HCT116 (cell line): ENCODE data around the gene PCGF2. TPM values are rescaled to one million over a fixed set of nuclear protein-coding genes. Genes with fewer than 3 reads are reported as not detected.

Experiments used
- ATAC-seq: fragments of 200-7000 bp; cut with Tn5 transposase; 2 replicates; pipeline ENCODE4 v1.9.1; 2020; ENCODE audit warnings: mild to moderate bottlenecking, moderate library complexity
- BruUV-seq: library from RNA; stranded (reverse); fragments of 400-500 nt; replicated peaks from 2 replicates; lab custom pipeline; 2021; lab: Mats Ljungman, UMichigan
- CTCF ChIA-PET: fragments of 300-600 bp; sonication (Branson Sonifier 250); formaldehyde crosslinking; loops from one replicate; lab custom pipeline; 2021; ENCODE audit warnings: antibody characterized with exemption; lab: Charles Lee
- POLR2A ChIA-PET: fragments of 300-600, 350-600 bp; sonication (Branson Sonifier 250); formaldehyde crosslinking; loops from one replicate; lab custom pipeline; 2021; ENCODE audit warnings: antibody characterized with exemption; lab: Charles Lee
- RAD21 ChIA-PET, 2 experiments: fragments of 300-600 bp; sonication (Branson Sonifier 250); formaldehyde crosslinking; loops; one replicate each; lab custom pipeline; 2023; ENCODE audit warnings: low total read pairs in 2 of 2; ENCODE audit not compliant: uncharacterized antibody in 2 of 2, unreplicated experiment in 2 of 2, low non-redundant PET in 1 of 2; lab: Charles Lee
- DNase-seq: peaks from one replicate; pipeline ENCODE4 v3.0.0-alpha.2; 2010; ENCODE audit warnings: low read depth, low spot score
- H2AFZ ChIP-seq: fragments of 200-600 bp; shearing (Covaris generic), sonication (generic); 2 replicates; pipeline ENCODE4 v1.6.1; 2017; ENCODE audit warnings: low read depth, mixed run types, mixed read lengths, antibody characterized with exemption, low read length; ENCODE audit not compliant: poor library complexity, severe bottlenecking
- H3K27ac ChIP-seq: 2 replicates; pipeline ENCODE4 v1.5.1; 2012; ENCODE audit warnings: low read depth, low read length
- H3K27me3 ChIP-seq: fragments of 200-600 bp; sonication (generic); 2 replicates; pipeline ENCODE4 v1.6.1; 2016; ENCODE audit warnings: mixed run types, low read length, mixed read lengths; ENCODE audit not compliant: insufficient read depth
- H3K36me3 ChIP-seq, 2 experiments: fragments of 200-500 bp in 1 of 2; fragments of 200-600 bp in 1 of 2; sonication (Bioruptor generic) in 1 of 2; sonication (generic) in 1 of 2; 2 replicates each; pipeline versions ENCODE4 v1.5.1 to v1.6.1; 2014 to 2016; ENCODE audit warnings: low read length in 2 of 2, inconsistent platforms in 1 of 2, mixed read lengths in 1 of 2, mixed run types in 1 of 2; ENCODE audit not compliant: insufficient read depth in 2 of 2, control insufficient read depth in 1 of 2
- H3K4me1 ChIP-seq, 2 experiments: fragments of 200-600 bp in 1 of 2; sonication (generic) in 1 of 2; 2 replicates each; pipeline versions ENCODE4 v1.5.1 to v1.6.1; 2012 to 2017; ENCODE audit warnings: low read length in 2 of 2, inconsistent platforms in 1 of 2, mild to moderate bottlenecking in 1 of 2, mixed read lengths in 1 of 2, mixed run types in 1 of 2, moderate library complexity in 1 of 2; ENCODE audit not compliant: insufficient read depth in 2 of 2, control insufficient read depth in 1 of 2
- H3K4me2 ChIP-seq: fragments of 200-600 bp; sonication (generic); 2 replicates; pipeline ENCODE4 v1.6.1; 2017; ENCODE audit warnings: mixed run types, low read length, mixed read lengths
- H3K4me3 ChIP-seq, 2 experiments: fragments of 200-600 bp in 1 of 2; sonication (generic) in 1 of 2; replicated peaks in 1 of 2; 2 replicates each; pipeline ENCODE4 v1.5.1; 2011 to 2016; ENCODE audit warnings: low read length in 2 of 2, control low read depth in 1 of 2, low read depth in 1 of 2, mild to moderate bottlenecking in 1 of 2, mixed read lengths in 1 of 2, mixed run types in 1 of 2
- H3K79me2 ChIP-seq: fragments of 200-600 bp; sonication (generic); 2 replicates; pipeline ENCODE4 v1.6.1; 2017; ENCODE audit warnings: mild to moderate bottlenecking, mixed run types, low read length, moderate library complexity, mixed read lengths; ENCODE audit not compliant: insufficient read depth
- H3K9ac ChIP-seq: fragments of 200-600 bp; sonication (generic); 2 replicates; pipeline ENCODE4 v1.6.1; 2016; ENCODE audit warnings: low read length, mixed read lengths
- H3K9me2 ChIP-seq: fragments of 200-600 bp; sonication (generic), shearing (Covaris generic); 2 replicates; pipeline ENCODE4 v1.6.1; 2017; ENCODE audit warnings: mixed run types, mild to moderate bottlenecking, moderate library complexity; ENCODE audit not compliant: insufficient read depth
- H3K9me3 ChIP-seq, 2 experiments: fragments of 200-500 bp in 1 of 2; fragments of 200-600 bp in 1 of 2; sonication (Bioruptor generic) in 1 of 2; sonication (generic) in 1 of 2; 2 replicates each; pipeline ENCODE4 v1.6.1; 2014 to 2017; ENCODE audit warnings: low read length in 2 of 2, mixed read lengths in 2 of 2, inconsistent platforms in 1 of 2, low read depth in 1 of 2, mild to moderate bottlenecking in 1 of 2, mixed run types in 1 of 2, moderate library complexity in 1 of 2; ENCODE audit not compliant: control insufficient read depth in 1 of 2, insufficient read depth in 1 of 2
- H4K20me1 ChIP-seq: fragments of 200-600 bp; sonication (generic), shearing (Covaris generic); 2 replicates; pipeline ENCODE4 v1.6.1; 2017; ENCODE audit warnings: mixed run types, mild to moderate bottlenecking, moderate library complexity; ENCODE audit not compliant: insufficient read depth
- CBX3 ChIP-seq: IDR thresholded peaks from 2 replicates; pipeline ENCODE4 v1.6.1; 2012; ENCODE audit warnings: low read depth
- CEBPB ChIP-seq: IDR thresholded peaks from 2 replicates; pipeline ENCODE4 v1.6.1; 2012; ENCODE audit warnings: low read depth
- EGR1 ChIP-seq: IDR thresholded peaks from 2 replicates; pipeline ENCODE4 v1.6.1; 2012; ENCODE audit warnings: low read depth
- EZH2 ChIP-seq: fragments of 200-600 bp; sonication (generic); IDR thresholded peaks from 2 replicates; pipeline ENCODE4 v1.6.1; 2017; ENCODE audit warnings: antibody characterized with exemption, mixed run types
- EZH2phosphoT487 ChIP-seq: fragments of 200-600 bp; IDR thresholded peaks from 2 replicates; pipeline ENCODE4 v1.6.1; 2018; ENCODE audit warnings: antibody characterized with exemption, borderline replicate concordance
- FOSL1 ChIP-seq: IDR thresholded peaks from 2 replicates; pipeline ENCODE4 v1.6.1; 2012; ENCODE audit warnings: low read depth
- JUND ChIP-seq: IDR thresholded peaks from 2 replicates; pipeline ENCODE4 v1.6.1; 2012
- POLR2A ChIP-seq: IDR thresholded peaks from 2 replicates; pipeline ENCODE4 v1.7.0; 2011; ENCODE audit warnings: borderline replicate concordance; ENCODE audit not compliant: insufficient read depth, insufficient read length; ENCODE audit errors: extremely low read depth
- POLR2AphosphoS5 ChIP-seq: IDR thresholded peaks from 2 replicates; pipeline ENCODE4 v1.6.1; 2011; ENCODE audit warnings: mild to moderate bottlenecking, low read depth, low read length, moderate library complexity
- SIN3A ChIP-seq: IDR thresholded peaks from 2 replicates; pipeline ENCODE4 v1.6.1; 2012; ENCODE audit warnings: low read depth
- SP1 ChIP-seq: IDR thresholded peaks from 2 replicates; pipeline ENCODE4 v1.6.1; 2012; ENCODE audit warnings: low read depth
- SRF ChIP-seq: IDR thresholded peaks from 2 replicates; pipeline ENCODE4 v1.6.1; 2012; ENCODE audit warnings: low read depth
- TCF7L2 ChIP-seq: IDR thresholded peaks from 2 replicates; pipeline ENCODE4 v1.7.0; 2011; ENCODE audit warnings: borderline replicate concordance, inconsistent platforms; ENCODE audit not compliant: insufficient read depth, insufficient read length; ENCODE audit errors: extremely low read depth
- YY1 ChIP-seq: IDR thresholded peaks from 2 replicates; pipeline ENCODE4 v1.6.1; 2011; ENCODE audit warnings: low read length, low read depth, moderate library complexity, mild to moderate bottlenecking; ENCODE audit not compliant: insufficient replicate concordance; ENCODE audit errors: extremely low read depth
- ZFX ChIP-seq: fragments of 450-650 bp; IDR thresholded peaks from 2 replicates; pipeline ENCODE4 v1.6.1; 2017
- ZNF274 ChIP-seq: fragments of 200-500 bp; sonication (Bioruptor generic); IDR thresholded peaks from 2 replicates; pipeline ENCODE4 v1.6.1; 2014; ENCODE audit warnings: mild to moderate bottlenecking, low read depth, low read length, inconsistent platforms
- intact Hi-C: fragments of 100-400 bp; cut with micrococcal nuclease; formaldehyde crosslinking; loops from 2 replicates; pipeline ENCODE4 v1.10.0; 2022
- total RNA-seq: library from RNA; stranded (reverse); gene quantifications from one replicate; pipeline ENCODE4 v1.2.1, GENCODE V29; 2021; ENCODE audit not compliant: unreplicated experiment
- TF ChIP-seq, protein P1 (sequence below): IDR thresholded peaks from 2 replicates; pipeline ENCODE4 v1.6.1; 2012; ENCODE audit warnings: low read depth
- TF ChIP-seq, protein P2 (sequence below), 3 experiments: fragments of 200-600 bp in 1 of 3; sonication (generic) in 1 of 3; IDR thresholded peaks in 2 of 3; conservative IDR thresholded peaks in 1 of 3; 2 replicates each; pipeline ENCODE4 v1.5.1; 2012 to 2017; ENCODE audit warnings: low read depth in 2 of 3, low read length in 2 of 3, antibody characterized with exemption in 1 of 3, borderline replicate concordance in 1 of 3, control low read depth in 1 of 3, mild to moderate bottlenecking in 1 of 3, mixed read lengths in 1 of 3, mixed run types in 1 of 3, moderate library complexity in 1 of 3; ENCODE audit not compliant: insufficient read depth in 1 of 3
- TF ChIP-seq, protein P3 (sequence below): IDR thresholded peaks from 2 replicates; pipeline ENCODE4 v1.6.1; 2011; ENCODE audit warnings: mild to moderate bottlenecking, low read length, moderate library complexity; ENCODE audit not compliant: insufficient replicate concordance; ENCODE audit errors: extremely low read depth

Gene PCGF2
- total RNA-seq, 1 experiment from 2014 or later: 64.6 TPM

DNA sequence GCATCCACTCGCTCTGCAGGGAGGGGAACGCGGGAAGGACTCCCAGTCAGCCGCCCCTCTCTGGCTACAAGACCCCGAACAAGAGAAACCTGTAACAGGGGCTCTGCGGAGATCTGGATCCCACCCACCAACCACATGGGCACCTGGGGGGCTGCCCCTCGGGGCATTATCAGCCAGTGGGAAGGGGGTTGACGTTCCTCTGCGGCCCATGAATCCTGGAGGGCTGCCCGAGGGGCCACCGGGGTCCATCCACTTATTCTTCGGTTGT lies 1.8 kb upstream of the PCGF2 start:
- TF ChIP-seq CEBPB (no peak), POLR2A (no peak), EZH2 (no peak), ZNF274 (no peak), POLR2AphosphoS5 (no peak), JUND (no peak), TCF7L2 (no peak), CBX3 (no peak), EGR1 (no peak), SRF (no peak), FOSL1 (no peak), EZH2phosphoT487 (no peak), SP1 (no peak), ZFX (no peak), SIN3A (no peak), YY1 (no peak)
- TF ChIP-seq, protein P1, sequence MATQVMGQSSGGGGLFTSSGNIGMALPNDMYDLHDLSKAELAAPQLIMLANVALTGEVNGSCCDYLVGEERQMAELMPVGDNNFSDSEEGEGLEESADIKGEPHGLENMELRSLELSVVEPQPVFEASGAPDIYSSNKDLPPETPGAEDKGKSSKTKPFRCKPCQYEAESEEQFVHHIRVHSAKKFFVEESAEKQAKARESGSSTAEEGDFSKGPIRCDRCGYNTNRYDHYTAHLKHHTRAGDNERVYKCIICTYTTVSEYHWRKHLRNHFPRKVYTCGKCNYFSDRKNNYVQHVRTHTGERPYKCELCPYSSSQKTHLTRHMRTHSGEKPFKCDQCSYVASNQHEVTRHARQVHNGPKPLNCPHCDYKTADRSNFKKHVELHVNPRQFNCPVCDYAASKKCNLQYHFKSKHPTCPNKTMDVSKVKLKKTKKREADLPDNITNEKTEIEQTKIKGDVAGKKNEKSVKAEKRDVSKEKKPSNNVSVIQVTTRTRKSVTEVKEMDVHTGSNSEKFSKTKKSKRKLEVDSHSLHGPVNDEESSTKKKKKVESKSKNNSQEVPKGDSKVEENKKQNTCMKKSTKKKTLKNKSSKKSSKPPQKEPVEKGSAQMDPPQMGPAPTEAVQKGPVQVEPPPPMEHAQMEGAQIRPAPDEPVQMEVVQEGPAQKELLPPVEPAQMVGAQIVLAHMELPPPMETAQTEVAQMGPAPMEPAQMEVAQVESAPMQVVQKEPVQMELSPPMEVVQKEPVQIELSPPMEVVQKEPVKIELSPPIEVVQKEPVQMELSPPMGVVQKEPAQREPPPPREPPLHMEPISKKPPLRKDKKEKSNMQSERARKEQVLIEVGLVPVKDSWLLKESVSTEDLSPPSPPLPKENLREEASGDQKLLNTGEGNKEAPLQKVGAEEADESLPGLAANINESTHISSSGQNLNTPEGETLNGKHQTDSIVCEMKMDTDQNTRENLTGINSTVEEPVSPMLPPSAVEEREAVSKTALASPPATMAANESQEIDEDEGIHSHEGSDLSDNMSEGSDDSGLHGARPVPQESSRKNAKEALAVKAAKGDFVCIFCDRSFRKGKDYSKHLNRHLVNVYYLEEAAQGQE: no peak
- TF ChIP-seq, protein P2, sequence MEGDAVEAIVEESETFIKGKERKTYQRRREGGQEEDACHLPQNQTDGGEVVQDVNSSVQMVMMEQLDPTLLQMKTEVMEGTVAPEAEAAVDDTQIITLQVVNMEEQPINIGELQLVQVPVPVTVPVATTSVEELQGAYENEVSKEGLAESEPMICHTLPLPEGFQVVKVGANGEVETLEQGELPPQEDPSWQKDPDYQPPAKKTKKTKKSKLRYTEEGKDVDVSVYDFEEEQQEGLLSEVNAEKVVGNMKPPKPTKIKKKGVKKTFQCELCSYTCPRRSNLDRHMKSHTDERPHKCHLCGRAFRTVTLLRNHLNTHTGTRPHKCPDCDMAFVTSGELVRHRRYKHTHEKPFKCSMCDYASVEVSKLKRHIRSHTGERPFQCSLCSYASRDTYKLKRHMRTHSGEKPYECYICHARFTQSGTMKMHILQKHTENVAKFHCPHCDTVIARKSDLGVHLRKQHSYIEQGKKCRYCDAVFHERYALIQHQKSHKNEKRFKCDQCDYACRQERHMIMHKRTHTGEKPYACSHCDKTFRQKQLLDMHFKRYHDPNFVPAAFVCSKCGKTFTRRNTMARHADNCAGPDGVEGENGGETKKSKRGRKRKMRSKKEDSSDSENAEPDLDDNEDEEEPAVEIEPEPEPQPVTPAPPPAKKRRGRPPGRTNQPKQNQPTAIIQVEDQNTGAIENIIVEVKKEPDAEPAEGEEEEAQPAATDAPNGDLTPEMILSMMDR (IDR thresholded peaks at IDR 0.05 in 2 of 3, conservative IDR thresholded peaks at IDR 0.05 in 1 of 3; ENCODE audit: borderline replicate concordance in 1 of 3, insufficient read depth in 1 of 3, low read depth in 2 of 3, low read length in 2 of 3): no peak
- TF ChIP-seq, protein P3, sequence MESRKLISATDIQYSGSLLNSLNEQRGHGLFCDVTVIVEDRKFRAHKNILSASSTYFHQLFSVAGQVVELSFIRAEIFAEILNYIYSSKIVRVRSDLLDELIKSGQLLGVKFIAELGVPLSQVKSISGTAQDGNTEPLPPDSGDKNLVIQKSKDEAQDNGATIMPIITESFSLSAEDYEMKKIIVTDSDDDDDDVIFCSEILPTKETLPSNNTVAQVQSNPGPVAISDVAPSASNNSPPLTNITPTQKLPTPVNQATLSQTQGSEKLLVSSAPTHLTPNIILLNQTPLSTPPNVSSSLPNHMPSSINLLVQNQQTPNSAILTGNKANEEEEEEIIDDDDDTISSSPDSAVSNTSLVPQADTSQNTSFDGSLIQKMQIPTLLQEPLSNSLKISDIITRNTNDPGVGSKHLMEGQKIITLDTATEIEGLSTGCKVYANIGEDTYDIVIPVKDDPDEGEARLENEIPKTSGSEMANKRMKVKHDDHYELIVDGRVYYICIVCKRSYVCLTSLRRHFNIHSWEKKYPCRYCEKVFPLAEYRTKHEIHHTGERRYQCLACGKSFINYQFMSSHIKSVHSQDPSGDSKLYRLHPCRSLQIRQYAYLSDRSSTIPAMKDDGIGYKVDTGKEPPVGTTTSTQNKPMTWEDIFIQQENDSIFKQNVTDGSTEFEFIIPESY: no peak
- TF ChIP-seq, all 23 proteins: peak for 0
- Histone ChIP-seq H3K4me1 (peaks cover 33 to 63% of the 10 kb centered on the region in 2 experiments), H3K4me3 (peak overlapping the region; percentile 99 to 100), H3K79me2 (peaks cover 69% of the 10 kb centered on the region), H4K20me1 (no peaks in the 10 kb centered on the region), H2AFZ (no peak overlapping the region), H3K27ac (peak overlapping the region; percentile 100), H3K36me3 (peaks cover 3 to 15% of the 10 kb centered on the region in 2 experiments; a peak in 2 of 4 replicates), H3K9ac (peak overlapping the region; percentile 93), H3K9me2 (no peaks in the 10 kb centered on the region), H3K4me2 (peak overlapping the region; percentile 94), H3K27me3 (no peaks in the 10 kb centered on the region), H3K9me3 (no peaks in the 10 kb centered on the region)
- POLR2A ChIA-PET: interaction anchor here (1.0 to 1.2 kb wide), 2 partner anchors 73 to 121 kb away, joined by 3 to 5 read pairs; no protein-coding TSS in a partner anchor
- no peak for ATAC-seq
- TSS peak; percentile 45 for BruUV-seq
- intact Hi-C loops: loop anchor here (5.0 kb wide), 4 partner anchors 47 to 117 kb away; partner anchors contain the start of genes PIP4K2B and RPL23
- CTCF ChIA-PET: interaction anchor here (0.9 to 1.8 kb wide), 3 partner anchors 13 to 233 kb away, joined by 3 to 5 read pairs (median 3); no protein-coding TSS in a partner anchor
- RAD21 ChIA-PET: no interaction called here
- DNase-seq: no peak
